ENCODE data around the gene SLC16A12. TPM values are rescaled to one million over a fixed set of nuclear protein-coding genes. Genes with fewer than 3 reads are reported as not detected.
"Not testable (repeated sequence)": the region's sequence is repeated elsewhere in the genome, so short reads cannot be mapped to it uniquely, and the experiment has no call there.

SLC16A12 gene
- total RNA-seq, 1 donor from 2014 or later = 2.6 TPM

- Mint-ChIP-seq H3K4me3 (ENCODE audit: unreplicated experiment) (no peak overlapping the region), H3K27ac (ENCODE audit: unreplicated experiment) (no peak overlapping the region), H3K4me1 (ENCODE audit: low read depth) (peaks cover 15% of the 10 kb centered on the region), H3K9me3 (ENCODE audit: low read depth) (no peaks in the 10 kb centered on the region), H3K27me3 (ENCODE audit: low read depth) (no peaks in the 10 kb centered on the region), H3K36me3 (ENCODE audit: low read depth) (no peaks in the 10 kb centered on the region)
- no peak for TF ChIP-seq CTCF (IDR thresholded peaks at IDR 0.05)
- DNase-seq (ENCODE audit: low spot score) = no peak
Measured at GRCh38 chr10:89537364-89537763, 2.0 kb upstream of the SLC16A12 start.

GRCh38 chr10:89536013-89536354 lies 590 bp upstream of the SLC16A12 start:
- no peaks in the 10 kb centered on the region for H3K27me3 Mint-ChIP-seq (ENCODE audit: low read depth)
- H3K4me3 Mint-ChIP-seq (ENCODE audit: unreplicated experiment) = peak overlapping the region; percentile 55
- H3K9me3 Mint-ChIP-seq (ENCODE audit: low read depth) = no peaks in the 10 kb centered on the region
- TF ChIP-seq CTCF (IDR thresholded peaks at IDR 0.05) = no peak
- no peak overlapping the region for H3K27ac Mint-ChIP-seq (ENCODE audit: unreplicated experiment)
- DNase-seq (ENCODE audit: low spot score) = no peak
- H3K36me3 Mint-ChIP-seq (ENCODE audit: low read depth) = no peaks in the 10 kb centered on the region
- H3K4me1 Mint-ChIP-seq (ENCODE audit: low read depth) = peaks cover 15% of the 10 kb centered on the region

- H3K27me3 Mint-ChIP-seq (ENCODE audit: low read depth) = no peaks in the 10 kb centered on the region
- H3K4me1 Mint-ChIP-seq (ENCODE audit: low read depth) = peaks cover 18% of the 10 kb centered on the region
- H3K9me3 Mint-ChIP-seq (ENCODE audit: low read depth) = no peaks in the 10 kb centered on the region
- no peak overlapping the region for H3K27ac Mint-ChIP-seq (ENCODE audit: unreplicated experiment)
- no peak for TF ChIP-seq CTCF (IDR thresholded peaks at IDR 0.05)
- no peak for DNase-seq (ENCODE audit: low spot score)
- H3K4me3 Mint-ChIP-seq (ENCODE audit: unreplicated experiment) = peak overlapping the region; percentile 72
- no peaks in the 10 kb centered on the region for H3K36me3 Mint-ChIP-seq (ENCODE audit: low read depth)
Measured at GRCh38 chr10:89534826-89535166, 598 bp downstream of the SLC16A12 start.

GRCh38 chr10:89532476-89532875 lies 2.9 kb downstream of the SLC16A12 start:
- Mint-ChIP-seq H3K27me3 (ENCODE audit: low read depth) (no peaks in the 10 kb centered on the region), H3K9me3 (ENCODE audit: low read depth) (no peaks in the 10 kb centered on the region), H3K36me3 (ENCODE audit: low read depth) (no peaks in the 10 kb centered on the region)

GRCh38 chr10:89531359-89531758 lies 4.0 kb downstream of the SLC16A12 start:
- no peaks in the 10 kb centered on the region for H3K36me3 Mint-ChIP-seq (ENCODE audit: low read depth)
- H3K4me1 Mint-ChIP-seq (ENCODE audit: low read depth) = peaks cover 21% of the 10 kb centered on the region

More at GRCh38 chr10:89532476-89532875, 2.9 kb downstream of the SLC16A12 start:
- no peak overlapping the region for H3K27ac Mint-ChIP-seq (ENCODE audit: unreplicated experiment)
- H3K4me1 Mint-ChIP-seq (ENCODE audit: low read depth) = peaks cover 21% of the 10 kb centered on the region
- no peak overlapping the region for H3K4me3 Mint-ChIP-seq (ENCODE audit: unreplicated experiment)
- DNase-seq (ENCODE audit: low spot score) = no peak
- TF ChIP-seq CTCF (IDR thresholded peaks at IDR 0.05) = no peak

GRCh38 chr10:89529711-89530110 lies 5.7 kb downstream of the SLC16A12 start:
- H3K27me3 Mint-ChIP-seq (ENCODE audit: low read depth); H3K4me3 Mint-ChIP-seq (ENCODE audit: unreplicated experiment); H3K9me3 Mint-ChIP-seq (ENCODE audit: low read depth); H3K36me3 Mint-ChIP-seq (ENCODE audit: low read depth); DNase-seq (ENCODE audit: low spot score): not testable (repeated sequence)
- Mint-ChIP-seq H3K27ac (ENCODE audit: unreplicated experiment) (peak overlapping the region; percentile 64), H3K4me1 (ENCODE audit: low read depth) (peaks cover 15% of the 10 kb centered on the region)

More at GRCh38 chr10:89531359-89531758, 4.0 kb downstream of the SLC16A12 start:
- Mint-ChIP-seq H3K9me3 (ENCODE audit: low read depth) (no peaks in the 10 kb centered on the region), H3K4me3 (ENCODE audit: unreplicated experiment) (no peak overlapping the region), H3K27ac (ENCODE audit: unreplicated experiment) (no peak overlapping the region), H3K27me3 (ENCODE audit: low read depth) (no peaks in the 10 kb centered on the region)
- TF ChIP-seq CTCF (IDR thresholded peaks at IDR 0.05) = no peak
- no peak for DNase-seq (ENCODE audit: low spot score)
